ENCODE measurements around the gene AEN.
"Not testable (repeated sequence)": the region's sequence is repeated elsewhere in the genome, so short reads cannot be mapped to it uniquely, and the experiment has no call there.

Gene AEN

DNA sequence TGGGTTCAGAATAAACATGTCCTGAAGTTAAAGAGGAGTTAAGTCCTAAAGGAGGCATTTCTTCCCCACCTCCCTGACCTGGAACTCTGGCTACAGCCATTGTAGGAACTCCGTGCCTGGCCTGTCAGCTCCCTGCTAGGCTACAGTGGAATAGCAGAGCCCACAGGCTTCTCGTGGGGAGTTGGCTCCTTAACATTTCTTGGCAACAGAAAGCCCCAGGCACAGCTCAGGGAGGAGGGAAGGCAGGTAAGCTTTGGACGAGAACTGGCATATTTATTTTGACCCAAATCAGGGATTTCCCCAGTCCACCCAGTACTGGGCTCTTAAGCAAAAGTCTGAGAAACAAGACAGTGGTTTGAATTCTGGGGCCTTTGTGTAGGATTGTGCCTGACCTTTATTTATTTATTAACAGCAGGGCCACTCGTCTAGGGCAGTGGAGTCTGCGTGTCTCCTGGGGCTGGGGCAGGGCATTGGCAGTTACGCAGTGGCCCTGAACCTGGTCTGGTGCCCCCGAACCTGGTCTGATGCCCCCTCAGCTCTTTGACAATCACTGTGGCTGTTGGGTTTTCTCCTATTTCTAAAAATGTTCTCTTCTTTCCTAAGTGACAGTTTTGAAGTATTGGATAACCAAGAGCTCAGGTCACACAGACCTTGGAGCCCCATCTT lies 9.8 kb downstream of the AEN start:
- TF ChIP-seq, protein P1, sequence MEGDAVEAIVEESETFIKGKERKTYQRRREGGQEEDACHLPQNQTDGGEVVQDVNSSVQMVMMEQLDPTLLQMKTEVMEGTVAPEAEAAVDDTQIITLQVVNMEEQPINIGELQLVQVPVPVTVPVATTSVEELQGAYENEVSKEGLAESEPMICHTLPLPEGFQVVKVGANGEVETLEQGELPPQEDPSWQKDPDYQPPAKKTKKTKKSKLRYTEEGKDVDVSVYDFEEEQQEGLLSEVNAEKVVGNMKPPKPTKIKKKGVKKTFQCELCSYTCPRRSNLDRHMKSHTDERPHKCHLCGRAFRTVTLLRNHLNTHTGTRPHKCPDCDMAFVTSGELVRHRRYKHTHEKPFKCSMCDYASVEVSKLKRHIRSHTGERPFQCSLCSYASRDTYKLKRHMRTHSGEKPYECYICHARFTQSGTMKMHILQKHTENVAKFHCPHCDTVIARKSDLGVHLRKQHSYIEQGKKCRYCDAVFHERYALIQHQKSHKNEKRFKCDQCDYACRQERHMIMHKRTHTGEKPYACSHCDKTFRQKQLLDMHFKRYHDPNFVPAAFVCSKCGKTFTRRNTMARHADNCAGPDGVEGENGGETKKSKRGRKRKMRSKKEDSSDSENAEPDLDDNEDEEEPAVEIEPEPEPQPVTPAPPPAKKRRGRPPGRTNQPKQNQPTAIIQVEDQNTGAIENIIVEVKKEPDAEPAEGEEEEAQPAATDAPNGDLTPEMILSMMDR (IDR thresholded peaks at IDR 0.05; ENCODE audit: low read length, missing control alignments): no peak
- DNase-seq (ENCODE audit: low read depth): no peak
- no peak overlapping the region for H3K4me3 ChIP-seq (replicated peaks; ENCODE audit: low read depth, low read length)

DNA sequence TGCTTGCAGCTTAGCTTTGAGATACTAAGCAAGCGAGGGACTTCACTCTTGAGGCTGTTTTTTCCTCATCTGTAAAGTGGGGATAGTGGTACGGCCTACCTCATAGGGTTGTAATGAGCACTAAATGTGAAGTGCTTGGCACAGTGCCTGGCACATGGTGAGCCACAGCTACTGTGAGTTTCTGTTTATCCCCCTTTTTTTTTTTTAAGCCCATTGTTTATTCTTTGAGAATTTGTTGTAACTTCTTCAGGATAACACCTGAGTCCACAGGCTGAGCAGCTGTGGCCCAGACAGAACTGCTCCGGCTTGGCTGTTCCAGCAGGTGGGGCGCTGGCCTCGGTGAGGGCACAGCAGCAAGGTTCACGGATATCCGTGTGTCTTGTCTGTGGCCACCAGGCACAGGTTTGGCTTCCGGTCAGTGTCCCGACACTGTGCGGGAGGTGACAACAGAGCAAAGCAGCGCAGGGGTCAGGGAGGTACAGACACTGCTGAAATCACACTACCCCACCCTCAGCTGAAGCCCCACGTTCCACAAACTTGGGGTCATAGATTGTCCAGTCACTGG lies 10.4 kb downstream of the AEN start:
- DNase-seq (ENCODE audit: low read depth): no peak
- H3K4me3 ChIP-seq (replicated peaks; ENCODE audit: low read depth, low read length): no peak overlapping the region
- TF ChIP-seq, protein P1 (IDR thresholded peaks at IDR 0.05; ENCODE audit: low read length, missing control alignments): no peak

DNA sequence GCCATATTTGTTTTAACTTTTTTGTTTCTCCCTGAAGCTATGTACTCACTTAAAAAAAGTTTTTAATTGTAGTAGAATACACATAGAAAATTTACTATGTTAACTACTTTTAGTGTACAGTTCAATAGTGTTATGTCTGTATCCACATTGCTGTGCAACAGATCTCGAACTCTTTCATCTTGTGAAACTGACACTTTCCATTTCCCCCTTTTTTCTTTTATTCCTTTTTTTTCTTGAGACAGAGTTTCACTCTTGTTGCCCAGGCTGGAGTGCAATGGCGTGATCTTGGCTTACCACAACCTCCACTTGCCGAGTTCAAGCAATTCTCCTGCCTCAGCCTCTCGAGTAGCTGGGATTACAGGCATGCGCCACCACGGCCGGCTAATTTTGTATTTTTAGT lies 11.7 kb downstream of the AEN start:
- not testable (repeated sequence) for H3K4me3 ChIP-seq (replicated peaks; ENCODE audit: low read depth, low read length); DNase-seq (ENCODE audit: low read depth)

DNA sequence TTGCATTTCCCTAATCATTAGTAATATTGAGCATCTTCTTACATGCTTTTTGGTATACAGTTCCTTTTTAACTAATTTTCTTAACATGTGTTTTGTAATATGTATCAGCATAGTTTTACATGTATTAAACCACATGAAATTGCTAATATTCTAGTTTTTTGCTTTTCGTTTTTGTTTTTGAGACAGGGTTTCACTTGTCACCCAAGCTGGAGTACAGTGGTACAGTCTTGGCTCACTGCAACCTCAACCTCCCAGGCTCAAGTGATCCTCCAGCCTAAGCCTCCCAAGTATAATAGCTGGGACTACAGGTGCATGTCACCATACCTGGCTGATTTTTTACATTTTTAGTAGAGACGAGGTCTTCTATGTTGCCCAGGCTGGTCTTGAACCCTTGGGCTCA lies 13.3 kb downstream of the AEN start:
- TF ChIP-seq, protein P1 (IDR thresholded peaks at IDR 0.05; ENCODE audit: low read length, missing control alignments): no peak
- H3K4me3 ChIP-seq (replicated peaks; ENCODE audit: low read depth, low read length): no peak overlapping the region

DNA sequence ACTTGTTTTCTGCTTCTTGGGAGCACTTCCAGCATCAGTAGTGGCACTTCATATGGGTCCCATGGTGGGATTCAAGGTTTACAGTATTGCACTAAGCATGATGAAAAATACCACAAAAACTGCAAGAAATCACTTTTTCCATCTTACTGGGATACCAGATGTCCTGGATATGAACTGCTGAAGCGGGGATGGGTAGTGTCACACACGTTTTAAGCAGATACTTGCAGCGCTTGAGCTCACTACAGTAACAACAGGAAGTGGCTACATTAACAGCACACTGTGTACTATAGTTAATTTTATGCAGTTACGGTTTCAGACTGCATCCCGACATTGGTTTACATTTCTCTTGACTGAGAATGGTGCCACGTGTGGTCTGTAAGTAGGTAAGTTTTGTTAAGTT lies 14.2 kb downstream of the AEN start:
- TF ChIP-seq, protein P1 (IDR thresholded peaks at IDR 0.05; ENCODE audit: low read length, missing control alignments): no peak
- DNase-seq (ENCODE audit: low read depth): peak; percentile 38
- H3K4me3 ChIP-seq (replicated peaks; ENCODE audit: low read depth, low read length): no peak overlapping the region

More for the DNA sequence above, 13.3 kb downstream of the AEN start:
- no peak for DNase-seq (ENCODE audit: low read depth)

DNA sequence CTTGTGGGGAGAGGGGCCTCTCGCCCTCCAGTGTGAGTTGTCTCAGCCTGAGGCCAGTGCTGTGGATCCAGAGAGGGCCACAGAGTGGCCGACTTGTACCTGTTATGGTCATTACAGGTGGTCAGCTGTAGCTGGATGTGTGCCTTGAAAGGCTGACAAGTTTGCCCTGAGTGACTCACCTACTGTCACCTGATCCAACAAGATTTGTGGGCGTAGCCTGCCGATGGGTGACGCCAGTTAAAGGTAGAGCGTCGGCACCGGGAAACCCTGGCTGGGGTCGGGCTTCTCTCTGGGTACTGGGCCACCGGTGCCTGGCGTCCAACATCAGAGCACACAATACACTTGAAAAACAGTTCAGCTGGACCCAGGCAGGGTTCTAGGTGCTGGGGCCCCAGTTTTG lies 14.9 kb downstream of the AEN start:
- DNase-seq (ENCODE audit: low read depth): no peak
- TF ChIP-seq, protein P1 (IDR thresholded peaks at IDR 0.05; ENCODE audit: low read length, missing control alignments): no peak
- no peak overlapping the region for H3K4me3 ChIP-seq (replicated peaks; ENCODE audit: low read depth, low read length)

DNA sequence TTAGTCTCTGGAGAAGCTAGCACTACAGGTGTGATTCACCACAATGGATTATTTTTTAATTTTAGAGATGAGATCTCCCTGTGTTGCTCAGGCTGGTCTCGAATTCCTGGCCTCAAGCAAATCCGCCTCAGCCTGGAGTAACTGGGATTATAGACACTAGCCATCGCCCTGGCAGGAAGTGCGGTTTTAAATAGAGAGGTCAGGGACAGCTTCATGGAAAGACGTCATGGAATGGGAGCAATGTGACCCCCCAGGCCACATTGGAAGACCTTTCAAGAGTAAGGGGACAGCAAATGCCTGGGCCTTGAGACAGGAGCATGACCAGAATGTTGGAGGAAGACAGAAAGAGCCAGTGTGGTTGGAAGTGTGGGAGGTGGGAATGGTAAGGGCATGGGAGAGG lies 15.5 kb downstream of the AEN start:
- DNase-seq (ENCODE audit: low read depth): no peak
- H3K4me3 ChIP-seq (replicated peaks; ENCODE audit: low read depth, low read length): no peak overlapping the region
- TF ChIP-seq, protein P1 (IDR thresholded peaks at IDR 0.05; ENCODE audit: low read length, missing control alignments): no peak
